BLaER1 (cell line): ENCODE measurements around the gene AEBP1.

Experiments
- H3K27ac ChIP-seq: shearing (Covaris generic); formaldehyde crosslinking; 2 replicates; pipeline ENCODE4 v1.8.1; 2022
- H3K27me3 ChIP-seq: shearing (Covaris generic); formaldehyde crosslinking; 2 replicates; pipeline ENCODE4 v1.8.1; 2022
- H3K36me3 ChIP-seq: shearing (Covaris generic); formaldehyde crosslinking; 2 replicates; pipeline ENCODE4 v1.8.1; 2022
- H3K4me1 ChIP-seq: shearing (Covaris generic); formaldehyde crosslinking; 2 replicates; pipeline ENCODE4 v1.8.1; 2022
- H3K4me2 ChIP-seq: shearing (Covaris generic); formaldehyde crosslinking; 2 replicates; pipeline ENCODE4 v1.8.1; 2022
- H3K4me3 ChIP-seq: shearing (Covaris generic); formaldehyde crosslinking; 2 replicates; pipeline ENCODE4 v1.8.1; 2022
- H3K9ac ChIP-seq: shearing (Covaris generic); formaldehyde crosslinking; 2 replicates; pipeline ENCODE4 v1.8.1; 2022
- H3K9me3 ChIP-seq: shearing (Covaris generic); formaldehyde crosslinking; 2 replicates; pipeline ENCODE4 v1.8.1; 2022
- H4K20me1 ChIP-seq: shearing (Covaris generic); formaldehyde crosslinking; 2 replicates; pipeline ENCODE4 v1.8.1; 2022
- Cebpa-rat ChIP-seq: shearing (Covaris generic); IDR thresholded peaks from 2 replicates; pipeline ENCODE4 v1.8.1; 2022

The AEBP1 gene

GRCh38 chr7:44158096-44158872 is 54.1 kb downstream of the AEBP1 start:
- Histone ChIP-seq H3K27ac (no peak overlapping the region), H3K9ac (no peak overlapping the region), H3K9me3 (no peaks in the 10 kb centered on the region), H3K4me3 (no peak overlapping the region), H3K4me1 (no peaks in the 10 kb centered on the region), H3K36me3 (no peaks in the 10 kb centered on the region), H4K20me1 (no peaks in the 10 kb centered on the region), H3K4me2 (no peak overlapping the region), H3K27me3 (no peaks in the 10 kb centered on the region)
- TF ChIP-seq Cebpa-rat: no peak

- no peak overlapping the region for H3K4me3 ChIP-seq
- H4K20me1 ChIP-seq: no peaks in the 10 kb centered on the region
- H3K36me3 ChIP-seq: no peaks in the 10 kb centered on the region
- no peak for TF ChIP-seq Cebpa-rat
- no peak overlapping the region for H3K27ac ChIP-seq
- no peaks in the 10 kb centered on the region for H3K9me3 ChIP-seq
- H3K4me2 ChIP-seq: no peak overlapping the region
- H3K27me3 ChIP-seq: no peaks in the 10 kb centered on the region
- no peak overlapping the region for H3K9ac ChIP-seq
- no peaks in the 10 kb centered on the region for H3K4me1 ChIP-seq
These were observed 54.9 kb downstream of the AEBP1 start for GRCh38 chr7:44158873-44159631.

GRCh38 chr7:44159824-44160630 is 55.9 kb downstream of the AEBP1 start:
- Histone ChIP-seq H3K27ac (no peak overlapping the region), H3K9me3 (peaks cover 7% of the 10 kb centered on the region; the same call in 1 of the 2 replicates), H3K4me1 (no peaks in the 10 kb centered on the region), H3K36me3 (no peaks in the 10 kb centered on the region), H3K4me2 (no peak overlapping the region), H3K4me3 (no peak overlapping the region), H3K9ac (no peak overlapping the region), H3K27me3 (no peaks in the 10 kb centered on the region), H4K20me1 (no peaks in the 10 kb centered on the region)
- no peak for TF ChIP-seq Cebpa-rat

- H3K4me2 ChIP-seq: no peak overlapping the region
- peaks cover 12% of the 10 kb centered on the region; the same call in 1 of the 2 replicates for H3K9me3 ChIP-seq
- no peaks in the 10 kb centered on the region for H3K4me1 ChIP-seq
- no peak overlapping the region for H3K9ac ChIP-seq
- no peak for TF ChIP-seq Cebpa-rat
- no peak overlapping the region for H3K4me3 ChIP-seq
- no peak overlapping the region for H3K27ac ChIP-seq
- H3K36me3 ChIP-seq: no peaks in the 10 kb centered on the region
- no peaks in the 10 kb centered on the region for H3K27me3 ChIP-seq
- no peaks in the 10 kb centered on the region for H4K20me1 ChIP-seq
These were observed 57.2 kb downstream of the AEBP1 start for GRCh38 chr7:44161371-44161770.

- Histone ChIP-seq H3K27me3 (no peaks in the 10 kb centered on the region), H3K9ac (no peak overlapping the region), H3K4me1 (0 out of 2 replicates have a peak, but pooled peaks cover 2% of the 10 kb centered on the region), H3K4me3 (no peak overlapping the region), H4K20me1 (no peaks in the 10 kb centered on the region), H3K36me3 (no peaks in the 10 kb centered on the region), H3K27ac (no peak overlapping the region), H3K9me3 (peaks cover 12% of the 10 kb centered on the region; the same call in 1 of the 2 replicates), H3K4me2 (no peak overlapping the region)
- TF ChIP-seq Cebpa-rat: no peak
These were observed 58.0 kb downstream of the AEBP1 start for GRCh38 chr7:44162179-44162578.

- no peak overlapping the region for H3K4me3 ChIP-seq
- no peaks in the 10 kb centered on the region for H3K36me3 ChIP-seq
- H3K27ac ChIP-seq: no peak overlapping the region
- peaks cover 9% of the 10 kb centered on the region for H3K4me1 ChIP-seq
- no peaks in the 10 kb centered on the region for H4K20me1 ChIP-seq
- no peak for TF ChIP-seq Cebpa-rat
- no peak overlapping the region for H3K4me2 ChIP-seq
- no peaks in the 10 kb centered on the region for H3K27me3 ChIP-seq
- no peak overlapping the region for H3K9ac ChIP-seq
- peaks cover 12% of the 10 kb centered on the region; the same call in 1 of the 2 replicates for H3K9me3 ChIP-seq
These were observed 58.7 kb downstream of the AEBP1 start for GRCh38 chr7:44162785-44163395.

- no peak overlapping the region for H3K4me3 ChIP-seq
- H3K36me3 ChIP-seq: no peaks in the 10 kb centered on the region
- TF ChIP-seq Cebpa-rat: no peak
- no peak overlapping the region for H3K4me2 ChIP-seq
- no peaks in the 10 kb centered on the region for H3K27me3 ChIP-seq
- no peak overlapping the region for H3K9ac ChIP-seq
- no peaks in the 10 kb centered on the region for H4K20me1 ChIP-seq
- H3K9me3 ChIP-seq: peaks cover 12% of the 10 kb centered on the region; the same call in 1 of the 2 replicates
- no peak overlapping the region for H3K27ac ChIP-seq
- H3K4me1 ChIP-seq: peaks cover 16% of the 10 kb centered on the region
These were observed 59.4 kb downstream of the AEBP1 start for GRCh38 chr7:44163591-44163990.
